IPS-20b (cell line): Measurements from ENCODE around the gene GSC2.

ENCODE experiments used
- H3K27ac ChIP-seq: one replicate; pipeline ENCODE4 v1.5.1; 2013; ENCODE audit warnings: low read length
- H3K27me3 ChIP-seq: 2 replicates; pipeline ENCODE4 v1.6.1; 2013; ENCODE audit warnings: mild to moderate bottlenecking, low read length, inconsistent platforms; ENCODE audit not compliant: insufficient read depth
- H3K36me3 ChIP-seq: 2 replicates; pipeline ENCODE4 v1.6.1; 2013; ENCODE audit warnings: low read depth, mild to moderate bottlenecking, inconsistent platforms, low read length, moderate library complexity; ENCODE audit not compliant: insufficient read depth
- H3K4me1 ChIP-seq: 2 replicates; pipeline ENCODE4 v1.6.1; 2013; ENCODE audit warnings: mild to moderate bottlenecking, control low read depth, inconsistent platforms, low read length, moderate library complexity; ENCODE audit not compliant: insufficient read depth
- H3K4me3 ChIP-seq: 2 replicates; pipeline ENCODE4 v1.5.1; 2013; ENCODE audit warnings: mild to moderate bottlenecking, low read length, inconsistent platforms
- H3K9ac ChIP-seq: 2 replicates; pipeline ENCODE4 v1.6.1; 2013; ENCODE audit warnings: low read depth, mild to moderate bottlenecking, inconsistent platforms, low read length, moderate library complexity
- H3K9me3 ChIP-seq: 2 replicates; pipeline ENCODE4 v1.6.1; 2013; ENCODE audit warnings: mild to moderate bottlenecking, low read depth, low read length, inconsistent platforms; ENCODE audit not compliant: insufficient read depth

Gene GSC2

GRCh38 chr22:19118329-19118880 lies 31.7 kb downstream of the GSC2 start:
- H3K4me3 ChIP-seq: no peak overlapping the region
- peaks cover 12% of the 10 kb centered on the region for H3K4me1 ChIP-seq
- H3K36me3 ChIP-seq: peaks cover 12% of the 10 kb centered on the region; the same call in 1 of the 2 replicates
- no peaks in the 10 kb centered on the region for H3K27me3 ChIP-seq
- H3K27ac ChIP-seq: no peak overlapping the region
- no peak overlapping the region for H3K9ac ChIP-seq
- H3K9me3 ChIP-seq: no peaks in the 10 kb centered on the region

DNA sequence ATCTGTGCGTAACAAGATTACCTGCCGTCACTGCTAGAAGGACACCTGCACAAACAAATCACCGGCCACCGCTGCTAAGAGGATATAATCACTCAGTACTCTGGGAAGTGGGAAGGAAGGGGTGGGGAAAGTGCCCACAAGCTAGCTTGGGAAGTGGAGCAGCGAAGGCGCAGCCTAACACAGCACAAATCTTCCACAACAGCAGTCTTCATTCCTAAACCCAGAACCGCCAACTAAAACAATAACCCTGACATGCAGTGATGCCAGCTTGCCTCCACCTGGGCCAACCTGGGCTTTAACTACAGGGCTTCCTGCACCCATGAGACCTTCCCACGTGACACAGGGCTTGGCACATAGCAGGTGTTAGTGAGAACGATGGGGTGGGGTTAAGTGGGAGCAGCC lies 33.0 kb downstream of the GSC2 start:
- H3K27ac ChIP-seq: no peak overlapping the region
- no peaks in the 10 kb centered on the region for H3K9me3 ChIP-seq
- H3K36me3 ChIP-seq: peaks cover 12% of the 10 kb centered on the region; the same call in 1 of the 2 replicates
- no peak overlapping the region for H3K4me3 ChIP-seq
- H3K4me1 ChIP-seq: peaks cover 12% of the 10 kb centered on the region
- H3K9ac ChIP-seq: no peak overlapping the region
- no peaks in the 10 kb centered on the region for H3K27me3 ChIP-seq

- no peaks in the 10 kb centered on the region for H3K9me3 ChIP-seq
- H3K9ac ChIP-seq: no peak overlapping the region
- H3K27me3 ChIP-seq: no peaks in the 10 kb centered on the region
- no peak overlapping the region for H3K4me3 ChIP-seq
- no peak overlapping the region for H3K27ac ChIP-seq
- peaks cover 15% of the 10 kb centered on the region for H3K4me1 ChIP-seq
- peaks cover 12% of the 10 kb centered on the region; the same call in 1 of the 2 replicates for H3K36me3 ChIP-seq
These were observed 34.5 kb downstream of the GSC2 start for GRCh38 chr22:19115628-19116027.

DNA sequence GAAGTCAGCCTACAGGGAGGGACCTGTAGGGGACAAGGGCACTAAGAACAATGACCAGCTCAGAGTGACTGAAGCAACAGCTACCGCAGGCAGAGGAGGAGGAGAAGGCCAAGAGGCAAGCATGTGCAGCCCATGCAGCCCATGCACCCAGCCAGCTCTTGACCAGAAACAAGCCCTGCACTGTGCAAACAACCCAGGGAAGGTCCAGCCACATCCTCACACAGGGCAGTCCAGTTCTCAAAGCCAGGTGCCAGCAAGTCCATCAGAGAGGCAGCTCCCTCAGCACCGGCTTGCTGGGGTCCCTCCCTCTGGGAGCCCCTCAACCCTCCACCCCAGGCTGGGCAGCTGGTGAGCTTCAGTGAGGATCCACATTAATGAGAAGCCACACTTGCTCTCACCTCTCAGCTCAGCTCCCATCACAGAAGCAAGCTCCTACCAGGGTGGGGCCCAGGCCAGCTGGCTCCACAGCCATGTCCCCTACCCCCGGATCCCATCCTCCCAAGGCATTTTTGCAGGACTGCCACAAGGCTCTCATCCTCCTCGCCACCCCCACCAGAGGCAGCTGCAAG lies 35.0 kb downstream of the GSC2 start:
- H3K27me3 ChIP-seq: no peaks in the 10 kb centered on the region
- H3K36me3 ChIP-seq: peaks cover 12% of the 10 kb centered on the region; the same call in 1 of the 2 replicates
- no peaks in the 10 kb centered on the region for H3K9me3 ChIP-seq
- no peak overlapping the region for H3K27ac ChIP-seq
- peaks cover 14% of the 10 kb centered on the region for H3K4me1 ChIP-seq
- H3K4me3 ChIP-seq: no peak overlapping the region
- H3K9ac ChIP-seq: no peak overlapping the region

GRCh38 chr22:19113429-19113828 lies 36.7 kb downstream of the GSC2 start:
- Histone ChIP-seq H3K4me3 (no peak overlapping the region), H3K9me3 (no peaks in the 10 kb centered on the region), H3K4me1 (peaks cover 19% of the 10 kb centered on the region), H3K36me3 (peaks cover 6% of the 10 kb centered on the region; the same call in 1 of the 2 replicates), H3K9ac (no peak overlapping the region), H3K27ac (no peak overlapping the region), H3K27me3 (no peaks in the 10 kb centered on the region)

GRCh38 chr22:19111584-19111983 lies 38.5 kb downstream of the GSC2 start:
- Histone ChIP-seq H3K27me3 (no peaks in the 10 kb centered on the region), H3K27ac (no peak overlapping the region), H3K36me3 (peaks cover 4% of the 10 kb centered on the region; the same call in 1 of the 2 replicates), H3K4me3 (no peak overlapping the region), H3K9ac (no peak overlapping the region), H3K9me3 (no peaks in the 10 kb centered on the region), H3K4me1 (peaks cover 19% of the 10 kb centered on the region)

DNA sequence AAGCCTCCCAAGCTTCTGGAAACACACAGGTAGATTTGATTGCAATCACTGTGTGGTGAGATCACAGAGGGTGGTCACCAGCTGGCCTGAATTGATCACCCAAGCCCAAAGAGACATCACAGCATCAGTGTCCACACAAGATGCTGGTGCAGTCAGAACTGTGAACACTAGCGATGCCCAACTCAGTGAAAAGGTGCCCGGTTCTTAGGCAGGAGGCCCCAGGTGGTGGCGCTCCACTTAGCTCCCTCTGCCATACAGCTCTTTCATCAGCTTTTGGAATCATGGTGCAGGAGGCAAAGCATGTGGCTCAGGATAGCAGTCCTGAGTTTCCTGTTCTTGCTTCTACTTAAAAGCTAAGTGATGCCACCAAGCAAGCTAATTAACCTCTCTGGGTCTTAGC lies 39.0 kb downstream of the GSC2 start:
- no peak overlapping the region for H3K9ac ChIP-seq
- H3K27me3 ChIP-seq: no peaks in the 10 kb centered on the region
- H3K36me3 ChIP-seq: peaks cover 4% of the 10 kb centered on the region; the same call in 1 of the 2 replicates
- H3K27ac ChIP-seq: no peak overlapping the region
- no peaks in the 10 kb centered on the region for H3K9me3 ChIP-seq
- no peak overlapping the region for H3K4me3 ChIP-seq
- peaks cover 19% of the 10 kb centered on the region for H3K4me1 ChIP-seq

GRCh38 chr22:19110646-19111045 lies 39.4 kb downstream of the GSC2 start:
- Histone ChIP-seq H3K9me3 (no peaks in the 10 kb centered on the region), H3K9ac (no peak overlapping the region), H3K36me3 (peaks cover 2% of the 10 kb centered on the region; the same call in 1 of the 2 replicates), H3K4me1 (peaks cover 19% of the 10 kb centered on the region), H3K27me3 (no peaks in the 10 kb centered on the region), H3K27ac (no peak overlapping the region), H3K4me3 (no peak overlapping the region)

- Histone ChIP-seq H3K9me3 (no peaks in the 10 kb centered on the region), H3K4me1 (peaks cover 19% of the 10 kb centered on the region), H3K27ac (no peak overlapping the region), H3K27me3 (no peaks in the 10 kb centered on the region), H3K4me3 (no peak overlapping the region), H3K36me3 (no peaks in the 10 kb centered on the region), H3K9ac (no peak overlapping the region)
These were observed 40.0 kb downstream of the GSC2 start for GRCh38 chr22:19110064-19110458.

- H3K9ac ChIP-seq: no peak overlapping the region
- H3K4me3 ChIP-seq: no peak overlapping the region
- peaks cover 19% of the 10 kb centered on the region for H3K4me1 ChIP-seq
- H3K9me3 ChIP-seq: no peaks in the 10 kb centered on the region
- H3K36me3 ChIP-seq: no peaks in the 10 kb centered on the region
- H3K27ac ChIP-seq: no peak overlapping the region
- no peaks in the 10 kb centered on the region for H3K27me3 ChIP-seq
These were observed 40.7 kb downstream of the GSC2 start for GRCh38 chr22:19109198-19110063.

- Histone ChIP-seq H3K27ac (no peak overlapping the region), H3K27me3 (no peaks in the 10 kb centered on the region), H3K36me3 (no peaks in the 10 kb centered on the region), H3K9me3 (no peaks in the 10 kb centered on the region), H3K4me1 (peaks cover 19% of the 10 kb centered on the region), H3K9ac (no peak overlapping the region), H3K4me3 (no peak overlapping the region)
These were observed 41.3 kb downstream of the GSC2 start for GRCh38 chr22:19108807-19109197.

DNA sequence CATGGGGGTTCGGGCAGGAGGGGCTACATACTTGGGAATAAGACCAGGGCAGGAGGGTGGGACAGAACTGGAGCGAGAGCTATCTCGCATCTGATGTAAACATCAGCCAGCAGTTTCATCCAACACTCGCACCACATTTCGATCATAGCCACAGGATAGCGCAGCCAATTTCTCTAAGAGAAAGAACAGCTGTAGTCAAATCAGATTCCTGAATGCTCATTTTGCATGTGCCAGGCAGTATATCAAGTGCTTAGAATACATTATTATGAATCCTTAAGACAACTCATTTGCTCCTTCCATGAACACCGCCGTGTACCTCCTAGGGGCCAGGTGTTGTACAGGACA lies 42.4 kb downstream of the GSC2 start:
- no peak overlapping the region for H3K27ac ChIP-seq
- H3K4me3 ChIP-seq: no peak overlapping the region
- H3K9me3 ChIP-seq: no peaks in the 10 kb centered on the region
- peaks cover 19% of the 10 kb centered on the region for H3K4me1 ChIP-seq
- H3K36me3 ChIP-seq: no peaks in the 10 kb centered on the region
- no peaks in the 10 kb centered on the region for H3K27me3 ChIP-seq
- no peak overlapping the region for H3K9ac ChIP-seq
